Measurements from ENCODE around the gene ETHE1.

GRCh38 chr19:43479961-43480561 is 46.9 kb downstream of the ETHE1 start:
- TF ChIP-seq CTCF (IDR thresholded peaks at IDR 0.05; ENCODE audit: low read depth, low read length, missing input control): no peak
- no peak for TF ChIP-seq YY1 (IDR thresholded peaks at IDR 0.05)
- no peak for TF ChIP-seq RXRA (IDR thresholded peaks at IDR 0.05)
- TF ChIP-seq, protein P1, sequence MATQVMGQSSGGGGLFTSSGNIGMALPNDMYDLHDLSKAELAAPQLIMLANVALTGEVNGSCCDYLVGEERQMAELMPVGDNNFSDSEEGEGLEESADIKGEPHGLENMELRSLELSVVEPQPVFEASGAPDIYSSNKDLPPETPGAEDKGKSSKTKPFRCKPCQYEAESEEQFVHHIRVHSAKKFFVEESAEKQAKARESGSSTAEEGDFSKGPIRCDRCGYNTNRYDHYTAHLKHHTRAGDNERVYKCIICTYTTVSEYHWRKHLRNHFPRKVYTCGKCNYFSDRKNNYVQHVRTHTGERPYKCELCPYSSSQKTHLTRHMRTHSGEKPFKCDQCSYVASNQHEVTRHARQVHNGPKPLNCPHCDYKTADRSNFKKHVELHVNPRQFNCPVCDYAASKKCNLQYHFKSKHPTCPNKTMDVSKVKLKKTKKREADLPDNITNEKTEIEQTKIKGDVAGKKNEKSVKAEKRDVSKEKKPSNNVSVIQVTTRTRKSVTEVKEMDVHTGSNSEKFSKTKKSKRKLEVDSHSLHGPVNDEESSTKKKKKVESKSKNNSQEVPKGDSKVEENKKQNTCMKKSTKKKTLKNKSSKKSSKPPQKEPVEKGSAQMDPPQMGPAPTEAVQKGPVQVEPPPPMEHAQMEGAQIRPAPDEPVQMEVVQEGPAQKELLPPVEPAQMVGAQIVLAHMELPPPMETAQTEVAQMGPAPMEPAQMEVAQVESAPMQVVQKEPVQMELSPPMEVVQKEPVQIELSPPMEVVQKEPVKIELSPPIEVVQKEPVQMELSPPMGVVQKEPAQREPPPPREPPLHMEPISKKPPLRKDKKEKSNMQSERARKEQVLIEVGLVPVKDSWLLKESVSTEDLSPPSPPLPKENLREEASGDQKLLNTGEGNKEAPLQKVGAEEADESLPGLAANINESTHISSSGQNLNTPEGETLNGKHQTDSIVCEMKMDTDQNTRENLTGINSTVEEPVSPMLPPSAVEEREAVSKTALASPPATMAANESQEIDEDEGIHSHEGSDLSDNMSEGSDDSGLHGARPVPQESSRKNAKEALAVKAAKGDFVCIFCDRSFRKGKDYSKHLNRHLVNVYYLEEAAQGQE (IDR thresholded peaks at IDR 0.05): no peak
- TF ChIP-seq SP1 (IDR thresholded peaks at IDR 0.05): no peak
- TF ChIP-seq, protein P2, sequence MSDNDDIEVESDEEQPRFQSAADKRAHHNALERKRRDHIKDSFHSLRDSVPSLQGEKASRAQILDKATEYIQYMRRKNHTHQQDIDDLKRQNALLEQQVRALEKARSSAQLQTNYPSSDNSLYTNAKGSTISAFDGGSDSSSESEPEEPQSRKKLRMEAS (IDR thresholded peaks at IDR 0.05): no peak
- TF ChIP-seq TAF1 (conservative IDR thresholded peaks at IDR 0.05): no peak

Measured in liver (tissue), 3 donors.